GM19351 (cell line): Measurements from ENCODE around the gene SREBF2.

Experiments used
- ATAC-seq: cut with Tn5 transposase; IDR thresholded peaks from one replicate; pipeline ENCODE4 v1.9.1; 2021; ENCODE audit warnings: mild to moderate bottlenecking, moderate library complexity; ENCODE audit not compliant: unreplicated experiment

The SREBF2 gene

GRCh38 chr22:41906822-41907221 lies 73.9 kb downstream of the SREBF2 start:
- ATAC-seq = no peak

GRCh38 chr22:41907436-41908401 lies 74.8 kb downstream of the SREBF2 start:
- ATAC-seq = no peak

DNA sequence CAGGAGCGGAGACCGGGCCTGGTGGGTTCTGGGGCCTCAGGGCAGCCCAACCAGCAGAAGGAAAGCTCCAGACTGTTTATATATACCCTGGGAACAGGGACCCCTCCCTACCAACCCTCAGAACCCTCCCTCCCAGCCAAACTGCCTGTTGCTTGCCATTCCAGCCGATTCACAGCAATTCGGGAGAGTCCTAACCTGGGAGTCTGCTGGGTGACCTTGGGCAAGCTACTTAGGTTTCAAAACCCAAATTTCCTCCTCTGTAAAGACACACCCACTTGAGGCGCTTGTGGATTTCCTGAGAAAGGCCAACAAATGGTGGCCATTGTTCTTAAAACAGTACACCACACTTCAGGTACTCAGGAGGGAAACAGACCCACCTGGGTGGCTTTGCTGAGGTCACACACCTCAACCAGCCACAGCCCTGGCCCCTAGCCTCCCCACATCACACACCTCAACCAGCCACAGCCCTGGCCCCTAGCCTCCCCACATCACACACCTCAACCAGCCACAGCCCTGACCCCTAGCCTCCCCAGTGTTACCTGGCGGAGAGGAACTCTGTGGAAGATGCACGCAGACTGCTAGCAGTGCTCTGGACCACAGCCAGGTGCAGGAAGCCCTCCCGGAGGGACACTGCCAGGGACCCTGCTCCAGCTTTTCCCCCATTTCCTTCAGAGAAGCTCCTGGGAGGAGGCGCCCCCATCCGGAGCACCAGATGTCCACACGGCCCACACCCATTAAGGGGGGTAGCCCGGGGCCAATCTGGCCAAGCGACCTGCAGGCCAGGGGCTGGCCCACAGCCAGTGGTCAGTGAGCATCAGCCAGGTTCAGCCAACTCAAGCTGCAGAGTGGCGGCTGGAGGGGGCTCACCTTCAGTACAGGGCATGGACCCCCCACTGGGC lies 75.8 kb downstream of the SREBF2 start:
- no peak for ATAC-seq

- no peak for ATAC-seq
Observed at GRCh38 chr22:41909310-41910049, 76.6 kb downstream of the SREBF2 start.

DNA sequence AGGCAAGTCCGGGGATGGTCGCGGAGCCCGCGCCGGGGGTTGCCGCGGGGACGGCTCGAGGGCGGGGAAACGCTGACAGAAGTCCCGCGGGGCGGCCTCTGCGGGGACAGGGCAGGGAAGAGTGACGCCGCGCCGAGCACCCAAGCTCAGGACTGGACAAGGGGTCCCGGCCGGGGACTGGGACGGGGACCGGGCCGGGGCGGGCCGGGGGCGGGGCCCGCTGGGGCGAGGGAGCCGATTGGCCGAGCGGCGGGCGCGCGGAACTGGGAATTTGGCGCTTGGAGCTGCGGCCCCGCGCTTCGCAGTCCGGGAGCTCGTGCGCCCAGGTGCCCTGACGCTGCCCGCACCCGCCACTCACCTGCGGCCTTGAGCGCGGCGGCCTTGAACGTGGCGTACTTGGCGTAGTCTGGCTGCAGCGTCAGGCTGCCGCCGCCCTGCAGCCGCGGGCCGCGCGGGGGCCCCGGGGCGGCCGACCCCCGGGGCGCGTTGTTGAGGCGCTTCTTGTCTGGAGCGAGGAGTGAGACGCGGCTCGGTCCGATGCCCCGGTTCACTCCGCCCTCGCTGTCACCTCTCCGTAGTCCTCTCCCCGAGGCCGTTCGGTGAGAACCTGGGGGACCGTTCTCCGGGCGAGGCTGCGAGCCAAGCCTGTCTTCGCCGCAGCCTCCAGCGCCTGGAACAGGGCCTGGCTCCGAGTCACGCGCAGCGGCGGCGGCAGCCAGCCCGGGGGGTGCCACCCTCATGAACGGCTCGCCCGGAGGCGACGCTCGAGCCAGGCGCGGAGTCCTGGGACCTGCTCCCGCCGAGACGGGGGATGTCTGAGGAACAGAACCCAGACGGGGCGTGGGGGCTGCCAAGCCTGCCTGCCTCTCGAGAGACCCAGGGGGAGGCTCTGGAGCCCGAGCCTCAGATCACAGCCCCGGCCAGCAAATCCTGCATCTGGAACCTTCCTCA lies 77.4 kb downstream of the SREBF2 start:
- ATAC-seq = no peak

GRCh38 chr22:41911001-41911611 lies 78.2 kb downstream of the SREBF2 start:
- ATAC-seq = no peak

- no peak for ATAC-seq
Observed at GRCh38 chr22:41912338-41913039, 79.6 kb downstream of the SREBF2 start.

DNA sequence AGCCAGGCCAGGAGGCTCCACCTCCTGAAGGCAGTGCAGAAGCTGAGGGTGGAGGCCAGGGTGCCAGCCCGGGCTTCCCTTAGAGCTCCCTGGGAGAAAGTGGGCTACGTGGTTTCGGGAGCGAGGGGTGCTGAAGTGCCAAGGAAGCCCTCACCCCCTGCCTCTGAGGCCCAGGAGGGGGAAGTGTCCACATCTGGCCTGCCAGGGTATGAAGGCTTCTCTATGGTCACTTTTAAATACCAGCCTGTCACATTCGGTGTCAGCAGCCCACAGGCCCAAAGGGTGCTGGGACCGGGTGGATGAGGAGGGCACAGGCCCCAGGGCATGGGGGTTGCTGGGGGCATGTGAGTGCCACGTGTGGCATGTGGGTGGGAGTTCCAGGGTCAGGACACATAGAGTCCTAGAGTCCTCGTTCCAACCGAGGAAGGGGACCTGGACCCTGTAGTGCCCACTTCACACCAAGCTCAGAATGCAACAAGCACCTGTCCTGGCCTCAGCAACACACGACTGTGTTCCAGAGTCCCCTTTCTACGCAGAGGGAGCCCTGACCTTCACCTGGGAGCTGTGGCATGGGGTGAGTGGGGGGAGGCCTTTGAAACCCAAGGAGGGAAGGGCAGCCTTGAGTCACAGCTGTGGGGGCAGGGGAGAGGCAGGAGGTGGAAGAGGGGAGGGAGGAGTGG lies 80.3 kb downstream of the SREBF2 start:
- no peak for ATAC-seq

DNA sequence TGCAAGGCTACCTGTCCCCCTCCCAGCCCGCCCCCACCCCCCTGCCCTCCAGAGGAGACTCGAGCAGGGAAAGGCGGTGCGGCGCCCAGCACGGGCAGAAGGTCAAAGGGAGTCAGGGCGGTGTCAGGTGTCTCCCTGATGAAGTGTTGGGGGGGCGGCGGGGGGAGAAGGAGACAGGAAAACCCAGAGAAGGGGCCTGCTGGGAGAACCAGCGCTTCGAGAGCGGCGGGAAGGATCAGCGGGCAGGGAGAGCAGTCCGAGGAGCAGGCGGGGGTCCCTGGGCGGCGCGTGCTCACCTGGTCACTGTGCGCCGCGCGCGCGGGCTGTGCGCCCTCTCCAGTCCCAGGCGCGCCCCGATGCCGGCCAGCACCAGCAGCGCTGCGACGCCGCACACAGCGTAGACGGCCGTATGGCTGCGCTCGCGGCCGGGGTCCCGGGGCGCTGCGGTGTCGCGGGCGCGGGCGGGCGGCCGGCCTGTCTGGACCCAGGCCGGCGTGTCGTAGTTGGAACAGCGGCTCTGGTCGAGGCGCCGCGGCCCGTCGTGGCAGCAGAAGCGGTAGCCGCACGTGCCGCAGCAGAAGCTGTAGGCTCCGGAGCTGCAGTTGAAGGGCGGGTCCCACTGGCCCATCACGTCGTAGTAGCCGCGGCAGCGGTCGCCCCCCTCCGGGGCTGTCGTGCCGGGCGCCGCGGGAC lies 81.1 kb downstream of the SREBF2 start:
- no peak for ATAC-seq

- no peak for ATAC-seq
Observed at GRCh38 chr22:41914611-41915034, 81.7 kb downstream of the SREBF2 start.

DNA sequence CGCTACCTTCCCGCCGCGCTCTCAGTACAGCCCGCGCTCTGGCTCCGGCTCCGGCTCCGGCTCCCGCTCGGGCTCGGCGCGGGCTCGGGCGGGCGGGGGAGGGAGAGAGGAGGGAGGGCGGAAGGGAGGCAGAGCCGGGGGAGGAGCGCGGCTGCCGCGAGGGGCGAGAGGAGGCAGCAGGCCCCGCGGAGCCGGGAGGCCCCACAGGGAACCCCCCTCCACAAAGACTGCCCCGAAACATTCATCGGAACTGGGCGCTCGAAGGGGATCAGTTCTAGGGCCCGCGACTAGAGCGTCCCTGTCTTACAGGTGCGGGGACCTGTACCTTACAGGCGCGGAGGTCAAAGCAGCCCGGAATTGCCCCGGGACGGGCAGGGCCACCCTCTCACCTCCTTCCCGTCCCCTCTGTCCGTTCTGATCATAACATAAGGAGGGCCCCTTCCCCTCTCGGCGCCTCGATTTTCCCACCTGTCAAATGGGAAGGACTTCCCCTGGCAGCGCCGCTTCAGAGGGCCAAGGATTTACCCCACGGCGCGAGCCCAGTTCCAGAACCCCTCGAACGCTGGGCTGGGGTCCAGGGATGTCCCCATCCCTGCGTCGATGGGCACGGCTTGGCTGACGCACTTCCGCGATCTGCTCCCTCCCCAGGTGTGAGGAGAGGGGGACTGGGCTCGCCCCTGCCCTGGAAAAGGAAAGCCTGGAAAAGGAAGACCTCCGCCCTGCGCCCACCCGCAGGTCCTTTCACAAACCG lies 82.3 kb downstream of the SREBF2 start, which contains the start of gene SHISA8:
SHISA8 (minus strand) TSS at position 40 of the 751 bp plus-strand sequence. CDS start 407 bp downstream, outside the sequence.
- no peak for ATAC-seq

GRCh38 chr22:41915786-41916493 lies 83.0 kb downstream of the SREBF2 start:
- ATAC-seq = no peak

GRCh38 chr22:41916745-41917358 lies 83.9 kb downstream of the SREBF2 start:
- ATAC-seq = no peak

DNA sequence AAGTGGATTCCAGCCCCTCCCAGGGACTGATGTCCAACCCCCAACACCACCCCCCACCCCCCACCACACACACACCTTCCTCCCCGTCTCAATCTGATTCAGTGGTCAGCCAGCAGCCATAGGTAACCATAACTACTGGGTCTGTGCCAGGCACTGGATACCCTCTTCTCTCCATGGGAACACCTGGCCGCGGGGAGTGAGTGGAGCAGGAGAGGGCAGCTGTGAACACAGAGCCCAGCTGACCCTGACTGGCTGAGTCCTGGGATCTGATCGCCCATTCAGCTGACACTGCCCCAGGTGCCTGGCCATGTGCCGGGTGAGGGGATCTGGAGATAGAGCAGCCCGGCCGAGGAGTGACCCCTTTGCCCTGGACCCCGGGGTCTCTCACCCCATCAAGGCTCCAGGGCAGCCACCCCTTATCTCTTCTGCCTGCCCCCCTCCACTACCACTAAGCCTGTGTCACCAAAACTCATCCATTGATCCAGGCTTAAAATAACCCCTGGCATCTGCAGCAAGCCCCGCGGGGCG lies 84.5 kb downstream of the SREBF2 start:
- no peak for ATAC-seq
